Measurements from ENCODE around the gene COBL. TPM values are rescaled to one million over a fixed set of nuclear protein-coding genes. Genes with fewer than 3 reads are reported as not detected.

COBL gene
- polyA plus RNA-seq, 3 donors, result not detected

- H3K9me3 Mint-ChIP-seq, result peaks cover 0 to 14% (median 2%) of the 10 kb centered on the region in 7 donors
- Histone ChIP-seq H2AFZ (ENCODE audit: insufficient read depth, low read depth, low read length, poor library complexity, severe bottlenecking) (no peak overlapping the region), H3K4me3 (replicated peaks in 1 of 3; ENCODE audit: low read depth in 2 of 3, low read length in 3 of 3) (no peak overlapping the region), H3K4me1 (ENCODE audit: control insufficient read depth in 1 of 2, insufficient read depth in 2 of 2, low read length in 2 of 2) (no peaks in the 10 kb centered on the region), H3K4me2 (replicated peaks; ENCODE audit: extremely low read depth, low read length, poor library complexity, severe bottlenecking) (no peak overlapping the region), H3K27ac (ENCODE audit: low read depth in 1 of 2, low read length in 2 of 2) (no peak overlapping the region), H3K9me3 (replicated peaks in 1 of 2; ENCODE audit: control insufficient read depth in 1 of 2, insufficient read depth in 1 of 2, low read length in 2 of 2) (no peaks in the 10 kb centered on the region), H3K27me3 (ENCODE audit: control insufficient read depth in 2 of 2, insufficient read depth in 2 of 2, low read length in 2 of 2) (no peaks in the 10 kb centered on the region), H3K9ac (ENCODE audit: insufficient read depth, low read length, poor library complexity, severe bottlenecking) (no peak overlapping the region), H3K79me2 (ENCODE audit: insufficient read depth, low read length) (no peaks in the 10 kb centered on the region), H3K36me3 (replicated peaks in 1 of 2; ENCODE audit: control insufficient read depth in 1 of 2, insufficient read depth in 2 of 2, low read length in 2 of 2) (no peaks in the 10 kb centered on the region), H4K20me1 (ENCODE audit: insufficient read depth, low read length) (no peaks in the 10 kb centered on the region)
- H3K4me3 Mint-ChIP-seq, result no peak overlapping the region
- H3K27me3 Mint-ChIP-seq (ENCODE audit: low read depth in 3 of 3), result peaks cover 0 to 2% (median 0%) of the 10 kb centered on the region in 3 donors
- H3K4me1 Mint-ChIP-seq, result no peaks in the 10 kb centered on the region
- no peaks in the 10 kb centered on the region for H3K36me3 Mint-ChIP-seq
- no CpG with 5 or more reads among the region's 3 CpGs for WGBS (ENCODE audit: insufficient coverage)
- DNase-seq, result no peak
- intact Hi-C loops (cut with micrococcal nuclease), result no loop called here
- H3K27ac Mint-ChIP-seq, result no peak overlapping the region
- TF ChIP-seq CTCF (IDR thresholded peaks at IDR 0.05), result no peak
Measured at GRCh38 chr7:50980411-50980810, 336.2 kb downstream of the COBL start.

- Mint-ChIP-seq H3K4me1 (peaks cover 2% of the 10 kb centered on the region), H3K27me3 (ENCODE audit: low read depth in 3 of 3) (peaks cover 0 to 2% (median 0%) of the 10 kb centered on the region in 3 donors), H3K4me3 (no peak overlapping the region), H3K36me3 (no peaks in the 10 kb centered on the region), H3K27ac (no peak overlapping the region), H3K9me3 (peaks cover 0 to 14% (median 5%) of the 10 kb centered on the region in 7 donors)
- intact Hi-C loops (cut with micrococcal nuclease), result no loop called here
- Histone ChIP-seq H4K20me1 (ENCODE audit: insufficient read depth, low read length) (no peaks in the 10 kb centered on the region), H3K4me2 (replicated peaks; ENCODE audit: extremely low read depth, low read length, poor library complexity, severe bottlenecking) (no peak overlapping the region), H3K4me3 (replicated peaks in 1 of 3; ENCODE audit: low read depth in 2 of 3, low read length in 3 of 3) (no peak overlapping the region), H3K36me3 (replicated peaks in 1 of 2; ENCODE audit: control insufficient read depth in 1 of 2, insufficient read depth in 2 of 2, low read length in 2 of 2) (no peaks in the 10 kb centered on the region), H3K9me3 (replicated peaks in 1 of 2; ENCODE audit: control insufficient read depth in 1 of 2, insufficient read depth in 1 of 2, low read length in 2 of 2) (peaks cover 0 to 2% of the 10 kb centered on the region in 2 donors), H3K79me2 (ENCODE audit: insufficient read depth, low read length) (no peaks in the 10 kb centered on the region), H3K9ac (ENCODE audit: insufficient read depth, low read length, poor library complexity, severe bottlenecking) (no peak overlapping the region), H3K27me3 (ENCODE audit: control insufficient read depth in 2 of 2, insufficient read depth in 2 of 2, low read length in 2 of 2) (no peaks in the 10 kb centered on the region), H2AFZ (ENCODE audit: insufficient read depth, low read depth, low read length, poor library complexity, severe bottlenecking) (no peak overlapping the region), H3K4me1 (ENCODE audit: control insufficient read depth in 1 of 2, insufficient read depth in 2 of 2, low read length in 2 of 2) (no peaks in the 10 kb centered on the region), H3K27ac (ENCODE audit: low read depth in 1 of 2, low read length in 2 of 2) (no peak overlapping the region)
- TF ChIP-seq CTCF (IDR thresholded peaks at IDR 0.05), result no peak
- WGBS (ENCODE audit: insufficient coverage), result no CpG with 5 or more reads among the region's 2 CpGs
- no peak for DNase-seq
Measured at GRCh38 chr7:50978633-50979215, 337.9 kb downstream of the COBL start.

Data from CD14-positive monocyte (primary cell).